Measurements from ENCODE around the gene NAPSA. TPM values are rescaled to one million over a fixed set of nuclear protein-coding genes. Genes with fewer than 3 reads are reported as not detected.

Gene NAPSA
- total and polyA plus RNA-seq, 9 of the 15 experiments (the other 6 are each of a cell fraction or from before 2014, with no cell fraction given) = 0.25 to 1.9 (median 0.69) TPM

GRCh38 chr19:50333235-50333736 is 32.2 kb downstream of the NAPSA start (continued):
- TF ChIP-seq HNRNPL (IDR thresholded peaks at IDR 0.05; ENCODE audit: low read depth, low read length) = no peak
- no peak for TF ChIP-seq HIVEP1 (CRISPR knock-in tag; IDR thresholded peaks at IDR 0.05)
- no peak for TF ChIP-seq ARID3B (CRISPR knock-in tag; IDR thresholded peaks at IDR 0.05; ENCODE audit: borderline replicate concordance)
- TF ChIP-seq, protein P1, sequence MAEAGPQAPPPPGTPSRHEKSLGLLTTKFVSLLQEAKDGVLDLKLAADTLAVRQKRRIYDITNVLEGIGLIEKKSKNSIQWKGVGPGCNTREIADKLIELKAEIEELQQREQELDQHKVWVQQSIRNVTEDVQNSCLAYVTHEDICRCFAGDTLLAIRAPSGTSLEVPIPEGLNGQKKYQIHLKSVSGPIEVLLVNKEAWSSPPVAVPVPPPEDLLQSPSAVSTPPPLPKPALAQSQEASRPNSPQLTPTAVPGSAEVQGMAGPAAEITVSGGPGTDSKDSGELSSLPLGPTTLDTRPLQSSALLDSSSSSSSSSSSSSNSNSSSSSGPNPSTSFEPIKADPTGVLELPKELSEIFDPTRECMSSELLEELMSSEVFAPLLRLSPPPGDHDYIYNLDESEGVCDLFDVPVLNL (CRISPR knock-in tag; IDR thresholded peaks at IDR 0.05; ENCODE audit: low read depth) = no peak
- TF ChIP-seq, protein P2, sequence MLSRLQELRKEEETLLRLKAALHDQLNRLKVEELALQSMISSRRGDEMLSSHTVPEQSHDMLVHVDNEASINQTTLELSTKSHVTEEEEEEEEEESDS (CRISPR knock-in tag; IDR thresholded peaks at IDR 0.05) = no peak
- no peak for TF ChIP-seq C11orf30 (IDR thresholded peaks at IDR 0.05; ENCODE audit: low read depth)
- TF ChIP-seq ZNF316 (IDR thresholded peaks at IDR 0.05) = no peak
- no peak for TF ChIP-seq ZNF76 (CRISPR knock-in tag; IDR thresholded peaks at IDR 0.05; ENCODE audit: borderline replicate concordance)
- TF ChIP-seq CBX1 (IDR thresholded peaks at IDR 0.05; ENCODE audit: low read depth) = no peak
- TF ChIP-seq, protein P3, sequence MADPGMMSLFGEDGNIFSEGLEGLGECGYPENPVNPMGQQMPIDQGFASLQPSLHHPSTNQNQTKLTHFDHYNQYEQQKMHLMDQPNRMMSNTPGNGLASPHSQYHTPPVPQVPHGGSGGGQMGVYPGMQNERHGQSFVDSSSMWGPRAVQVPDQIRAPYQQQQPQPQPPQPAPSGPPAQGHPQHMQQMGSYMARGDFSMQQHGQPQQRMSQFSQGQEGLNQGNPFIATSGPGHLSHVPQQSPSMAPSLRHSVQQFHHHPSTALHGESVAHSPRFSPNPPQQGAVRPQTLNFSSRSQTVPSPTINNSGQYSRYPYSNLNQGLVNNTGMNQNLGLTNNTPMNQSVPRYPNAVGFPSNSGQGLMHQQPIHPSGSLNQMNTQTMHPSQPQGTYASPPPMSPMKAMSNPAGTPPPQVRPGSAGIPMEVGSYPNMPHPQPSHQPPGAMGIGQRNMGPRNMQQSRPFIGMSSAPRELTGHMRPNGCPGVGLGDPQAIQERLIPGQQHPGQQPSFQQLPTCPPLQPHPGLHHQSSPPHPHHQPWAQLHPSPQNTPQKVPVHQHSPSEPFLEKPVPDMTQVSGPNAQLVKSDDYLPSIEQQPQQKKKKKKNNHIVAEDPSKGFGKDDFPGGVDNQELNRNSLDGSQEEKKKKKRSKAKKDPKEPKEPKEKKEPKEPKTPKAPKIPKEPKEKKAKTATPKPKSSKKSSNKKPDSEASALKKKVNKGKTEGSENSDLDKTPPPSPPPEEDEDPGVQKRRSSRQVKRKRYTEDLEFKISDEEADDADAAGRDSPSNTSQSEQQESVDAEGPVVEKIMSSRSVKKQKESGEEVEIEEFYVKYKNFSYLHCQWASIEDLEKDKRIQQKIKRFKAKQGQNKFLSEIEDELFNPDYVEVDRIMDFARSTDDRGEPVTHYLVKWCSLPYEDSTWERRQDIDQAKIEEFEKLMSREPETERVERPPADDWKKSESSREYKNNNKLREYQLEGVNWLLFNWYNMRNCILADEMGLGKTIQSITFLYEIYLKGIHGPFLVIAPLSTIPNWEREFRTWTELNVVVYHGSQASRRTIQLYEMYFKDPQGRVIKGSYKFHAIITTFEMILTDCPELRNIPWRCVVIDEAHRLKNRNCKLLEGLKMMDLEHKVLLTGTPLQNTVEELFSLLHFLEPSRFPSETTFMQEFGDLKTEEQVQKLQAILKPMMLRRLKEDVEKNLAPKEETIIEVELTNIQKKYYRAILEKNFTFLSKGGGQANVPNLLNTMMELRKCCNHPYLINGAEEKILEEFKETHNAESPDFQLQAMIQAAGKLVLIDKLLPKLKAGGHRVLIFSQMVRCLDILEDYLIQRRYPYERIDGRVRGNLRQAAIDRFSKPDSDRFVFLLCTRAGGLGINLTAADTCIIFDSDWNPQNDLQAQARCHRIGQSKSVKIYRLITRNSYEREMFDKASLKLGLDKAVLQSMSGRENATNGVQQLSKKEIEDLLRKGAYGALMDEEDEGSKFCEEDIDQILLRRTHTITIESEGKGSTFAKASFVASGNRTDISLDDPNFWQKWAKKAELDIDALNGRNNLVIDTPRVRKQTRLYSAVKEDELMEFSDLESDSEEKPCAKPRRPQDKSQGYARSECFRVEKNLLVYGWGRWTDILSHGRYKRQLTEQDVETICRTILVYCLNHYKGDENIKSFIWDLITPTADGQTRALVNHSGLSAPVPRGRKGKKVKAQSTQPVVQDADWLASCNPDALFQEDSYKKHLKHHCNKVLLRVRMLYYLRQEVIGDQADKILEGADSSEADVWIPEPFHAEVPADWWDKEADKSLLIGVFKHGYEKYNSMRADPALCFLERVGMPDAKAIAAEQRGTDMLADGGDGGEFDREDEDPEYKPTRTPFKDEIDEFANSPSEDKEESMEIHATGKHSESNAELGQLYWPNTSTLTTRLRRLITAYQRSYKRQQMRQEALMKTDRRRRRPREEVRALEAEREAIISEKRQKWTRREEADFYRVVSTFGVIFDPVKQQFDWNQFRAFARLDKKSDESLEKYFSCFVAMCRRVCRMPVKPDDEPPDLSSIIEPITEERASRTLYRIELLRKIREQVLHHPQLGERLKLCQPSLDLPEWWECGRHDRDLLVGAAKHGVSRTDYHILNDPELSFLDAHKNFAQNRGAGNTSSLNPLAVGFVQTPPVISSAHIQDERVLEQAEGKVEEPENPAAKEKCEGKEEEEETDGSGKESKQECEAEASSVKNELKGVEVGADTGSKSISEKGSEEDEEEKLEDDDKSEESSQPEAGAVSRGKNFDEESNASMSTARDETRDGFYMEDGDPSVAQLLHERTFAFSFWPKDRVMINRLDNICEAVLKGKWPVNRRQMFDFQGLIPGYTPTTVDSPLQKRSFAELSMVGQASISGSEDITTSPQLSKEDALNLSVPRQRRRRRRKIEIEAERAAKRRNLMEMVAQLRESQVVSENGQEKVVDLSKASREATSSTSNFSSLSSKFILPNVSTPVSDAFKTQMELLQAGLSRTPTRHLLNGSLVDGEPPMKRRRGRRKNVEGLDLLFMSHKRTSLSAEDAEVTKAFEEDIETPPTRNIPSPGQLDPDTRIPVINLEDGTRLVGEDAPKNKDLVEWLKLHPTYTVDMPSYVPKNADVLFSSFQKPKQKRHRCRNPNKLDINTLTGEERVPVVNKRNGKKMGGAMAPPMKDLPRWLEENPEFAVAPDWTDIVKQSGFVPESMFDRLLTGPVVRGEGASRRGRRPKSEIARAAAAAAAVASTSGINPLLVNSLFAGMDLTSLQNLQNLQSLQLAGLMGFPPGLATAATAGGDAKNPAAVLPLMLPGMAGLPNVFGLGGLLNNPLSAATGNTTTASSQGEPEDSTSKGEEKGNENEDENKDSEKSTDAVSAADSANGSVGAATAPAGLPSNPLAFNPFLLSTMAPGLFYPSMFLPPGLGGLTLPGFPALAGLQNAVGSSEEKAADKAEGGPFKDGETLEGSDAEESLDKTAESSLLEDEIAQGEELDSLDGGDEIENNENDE (IDR thresholded peaks at IDR 0.05; ENCODE audit: low read depth, low read length) = no peak
- TF ChIP-seq MYNN (IDR thresholded peaks at IDR 0.05) = peak; percentile 85
- TF ChIP-seq MYNN (CRISPR knock-in tag; IDR thresholded peaks at IDR 0.05) = no peak
- TF ChIP-seq SMARCA5 (IDR thresholded peaks at IDR 0.05) = no peak
- no peak for TF ChIP-seq STAT5B (CRISPR knock-in tag; IDR thresholded peaks at IDR 0.05)
- TF ChIP-seq PRPF4 (IDR thresholded peaks at IDR 0.05; ENCODE audit: insufficient read depth, low read depth, low read length, poor library complexity, severe bottlenecking) = no peak

Measured in K562 (cell line).